HL-60/S4 (cell line): Measurements from ENCODE around the gene POLR3H.

Experiments
- in situ Hi-C: fragments of 300-500 bp; cut with MboI; formaldehyde crosslinking; loops from 2 replicates; pipeline ENCODE4 v1.14.3; 2022; ENCODE audit warnings: low sequenced_read_pairs

Gene POLR3H

GRCh38 chr22:41522813-41523212, 21.5 kb downstream of the POLR3H start:
- in situ Hi-C loops = loop anchor here (5.0 kb wide), 1 partner anchor 121 kb away; no protein-coding TSS in a partner anchor

GRCh38 chr22:41521126-41521525, 23.1 kb downstream of the POLR3H start:
- in situ Hi-C loops = loop anchor here (5.0 kb wide), 1 partner anchor 119 kb away; no protein-coding TSS in a partner anchor

GRCh38 chr22:41518048-41518347, 26.3 kb downstream of the POLR3H start:
- in situ Hi-C loops = no loop called here

- in situ Hi-C loops = no loop called here
Observed at GRCh38 chr22:41517172-41518047, 26.9 kb downstream of the POLR3H start.

GRCh38 chr22:41516462-41516861, 27.8 kb downstream of the POLR3H start:
- in situ Hi-C loops = no loop called here

GRCh38 chr22:41513391-41513790, 30.9 kb downstream of the POLR3H start:
- in situ Hi-C loops = no loop called here

GRCh38 chr22:41512421-41513194, 31.7 kb downstream of the POLR3H start:
- in situ Hi-C loops = no loop called here

GRCh38 chr22:41511521-41511968, 32.7 kb downstream of the POLR3H start:
- in situ Hi-C loops = no loop called here

- in situ Hi-C loops = no loop called here
Observed at GRCh38 chr22:41508770-41509170, 35.5 kb downstream of the POLR3H start.

- in situ Hi-C loops = no loop called here
Observed at GRCh38 chr22:41507330-41508063, 36.8 kb downstream of the POLR3H start.

- in situ Hi-C loops = no loop called here
Observed at GRCh38 chr22:41505511-41506220, 38.6 kb downstream of the POLR3H start.

GRCh38 chr22:41504816-41505215, 39.5 kb downstream of the POLR3H start:
- in situ Hi-C loops = no loop called here

GRCh38 chr22:41504397-41504796, 39.9 kb downstream of the POLR3H start:
- in situ Hi-C loops = no loop called here

GRCh38 chr22:41501209-41501608, 43.1 kb downstream of the POLR3H start:
- in situ Hi-C loops = no loop called here

- in situ Hi-C loops = no loop called here
Observed at GRCh38 chr22:41500303-41500702, 44.0 kb downstream of the POLR3H start.

- in situ Hi-C loops = no loop called here
Observed at GRCh38 chr22:41499624-41500280, 44.5 kb downstream of the POLR3H start.

GRCh38 chr22:41498303-41498835, 45.9 kb downstream of the POLR3H start:
- in situ Hi-C loops = no loop called here

- in situ Hi-C loops = no loop called here
Observed at GRCh38 chr22:41491374-41492100, 52.7 kb downstream of the POLR3H start.
